AG09309 (cell line): ENCODE data around the gene SLN.
A peak's percentile ranks its signal among the peaks of the same experiment; 100 is the strongest.

ENCODE experiments used
- DNase-seq: peaks from one replicate; pipeline ENCODE4 v3.0.0-alpha.2; 2010; ENCODE audit warnings: low read depth
- H3K4me3 ChIP-seq: 2 replicates; pipeline ENCODE4 v1.5.1; 2011; ENCODE audit warnings: mild to moderate bottlenecking, low read depth, low read length, moderate library complexity; ENCODE audit not compliant: control insufficient read depth
- TF ChIP-seq, protein P1 (sequence below): IDR thresholded peaks from 2 replicates; pipeline ENCODE4 v1.5.1; 2011; ENCODE audit warnings: mild to moderate bottlenecking, low read depth, low read length, inconsistent platforms; ENCODE audit not compliant: insufficient read depth, control insufficient read depth; ENCODE audit errors: missing control alignments

Gene SLN

DNA sequence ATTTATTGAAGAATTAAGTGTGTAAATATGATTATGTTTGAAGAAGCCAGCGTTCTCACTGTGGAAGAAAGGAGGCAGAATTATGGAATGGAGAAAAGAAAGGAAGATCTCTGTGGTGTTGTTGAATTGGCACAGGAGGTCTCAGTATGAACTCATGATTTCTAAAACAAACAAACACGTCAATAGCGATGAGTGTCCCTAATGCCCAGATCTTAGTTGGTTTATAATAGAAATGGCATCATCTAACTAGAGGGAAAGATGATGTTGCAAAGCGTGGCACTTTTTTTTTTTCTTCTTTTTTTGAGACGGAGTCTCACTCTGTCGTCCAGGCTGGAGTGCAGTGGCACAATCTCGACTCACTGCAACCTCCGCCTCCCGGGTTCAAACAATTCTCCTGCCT lies 39.2 kb upstream of the SLN start:
- H3K4me3 ChIP-seq = no peak overlapping the region
- TF ChIP-seq, protein P1, sequence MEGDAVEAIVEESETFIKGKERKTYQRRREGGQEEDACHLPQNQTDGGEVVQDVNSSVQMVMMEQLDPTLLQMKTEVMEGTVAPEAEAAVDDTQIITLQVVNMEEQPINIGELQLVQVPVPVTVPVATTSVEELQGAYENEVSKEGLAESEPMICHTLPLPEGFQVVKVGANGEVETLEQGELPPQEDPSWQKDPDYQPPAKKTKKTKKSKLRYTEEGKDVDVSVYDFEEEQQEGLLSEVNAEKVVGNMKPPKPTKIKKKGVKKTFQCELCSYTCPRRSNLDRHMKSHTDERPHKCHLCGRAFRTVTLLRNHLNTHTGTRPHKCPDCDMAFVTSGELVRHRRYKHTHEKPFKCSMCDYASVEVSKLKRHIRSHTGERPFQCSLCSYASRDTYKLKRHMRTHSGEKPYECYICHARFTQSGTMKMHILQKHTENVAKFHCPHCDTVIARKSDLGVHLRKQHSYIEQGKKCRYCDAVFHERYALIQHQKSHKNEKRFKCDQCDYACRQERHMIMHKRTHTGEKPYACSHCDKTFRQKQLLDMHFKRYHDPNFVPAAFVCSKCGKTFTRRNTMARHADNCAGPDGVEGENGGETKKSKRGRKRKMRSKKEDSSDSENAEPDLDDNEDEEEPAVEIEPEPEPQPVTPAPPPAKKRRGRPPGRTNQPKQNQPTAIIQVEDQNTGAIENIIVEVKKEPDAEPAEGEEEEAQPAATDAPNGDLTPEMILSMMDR = no peak
- DNase-seq = no peak

GRCh38 chr11:107750313-107750712 lies 38.5 kb upstream of the SLN start:
- no peak overlapping the region for H3K4me3 ChIP-seq
- TF ChIP-seq, protein P1 = no peak

DNA sequence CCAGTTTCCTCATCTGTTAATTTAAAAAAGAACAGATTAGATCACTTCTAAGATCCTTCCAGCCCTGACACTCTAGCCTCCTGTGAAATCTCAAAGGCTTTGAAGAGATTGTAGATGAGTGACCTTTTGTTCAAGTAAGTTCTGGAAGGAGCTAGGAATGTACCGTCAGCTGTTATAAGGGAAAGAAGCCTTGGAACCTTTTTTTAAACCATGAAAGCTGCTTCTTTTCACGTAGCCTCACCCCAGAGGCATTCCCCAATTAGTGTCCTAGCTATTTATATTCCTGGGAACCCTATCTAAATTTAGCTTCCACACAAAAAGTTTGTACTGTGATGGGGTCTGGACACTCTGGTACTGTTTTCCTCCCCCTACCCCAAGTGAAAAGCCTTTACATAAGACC lies 35.8 kb upstream of the SLN start:
- TF ChIP-seq, protein P1 = no peak
- DNase-seq = no peak
- H3K4me3 ChIP-seq = no peak overlapping the region

More at GRCh38 chr11:107750313-107750712, 38.5 kb upstream of the SLN start:
- DNase-seq = no peak

- no peak for DNase-seq
- H3K4me3 ChIP-seq = no peak overlapping the region
- TF ChIP-seq, protein P1 = no peak
Measured at GRCh38 chr11:107744736-107745135, 32.9 kb upstream of the SLN start.

DNA sequence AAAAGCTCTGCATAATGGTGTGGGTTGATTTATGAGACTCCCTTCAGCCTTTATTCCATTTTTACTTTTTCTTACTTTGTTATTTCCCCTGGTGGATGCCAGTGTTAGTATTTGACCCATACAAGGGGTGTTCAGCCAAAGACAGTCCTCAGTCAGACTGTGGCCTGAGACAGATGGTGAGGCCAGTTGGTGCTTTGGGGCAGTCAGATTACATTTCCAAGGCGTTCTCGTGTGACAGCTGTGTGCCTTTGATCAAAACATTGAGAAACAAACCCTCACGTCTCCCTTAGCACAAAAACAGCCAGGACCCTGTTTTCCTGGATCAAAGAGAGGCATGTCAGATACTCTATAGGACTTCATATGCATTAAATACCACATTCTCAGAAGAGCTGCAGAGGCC lies 31.3 kb upstream of the SLN start:
- TF ChIP-seq, protein P1 = no peak
- H3K4me3 ChIP-seq = no peak overlapping the region
- DNase-seq = no peak

GRCh38 chr11:107741044-107741823 lies 29.4 kb upstream of the SLN start:
- peak; percentile 10 for DNase-seq
- TF ChIP-seq, protein P1 = peak; percentile 82
- H3K4me3 ChIP-seq = no peak overlapping the region

GRCh38 chr11:107740271-107740670 lies 28.4 kb upstream of the SLN start:
- no peak for DNase-seq
- no peak overlapping the region for H3K4me3 ChIP-seq
- TF ChIP-seq, protein P1 = no peak
